CD4-positive, CD25-positive, alpha-beta regulatory T cell (primary cell): Measurements from ENCODE around the gene HEXB. TPM values are rescaled to one million over a fixed set of nuclear protein-coding genes. Genes with fewer than 3 reads are reported as not detected.
"Not testable (repeated sequence)": the region's sequence is repeated elsewhere in the genome, so short reads cannot be mapped to it uniquely, and the experiment has no call there.

Experiments
- ATAC-seq, 2 donors: fragments of 150-1000 bp; cut with Tn5 transposase; one replicate each; pipeline ENCODE4 v1.10.0; 2021; ENCODE audit warnings: low read depth in 2 of 2, moderate number of reproducible peaks in 2 of 2, moderate library complexity in 1 of 2
- DNase-seq, 3 donors: peaks; one replicate each; pipeline versions ENCODE4 v3.0.0 to v3.0.0-alpha.2; 2012 to 2022; ENCODE audit warnings: mixed read lengths in 1 of 3
- H3K27ac ChIP-seq: one replicate; pipeline ENCODE4 v1.7.0; 2013; ENCODE audit warnings: mild to moderate bottlenecking, low read length; ENCODE audit not compliant: insufficient read depth, poor library complexity, severe bottlenecking
- H3K27me3 ChIP-seq: one replicate; pipeline ENCODE4 v1.7.0; 2013; ENCODE audit warnings: low read length; ENCODE audit not compliant: control insufficient read depth, insufficient read depth
- H3K36me3 ChIP-seq: one replicate; pipeline ENCODE4 v1.7.0; 2013; ENCODE audit warnings: mild to moderate bottlenecking, low read length, moderate library complexity; ENCODE audit not compliant: control insufficient read depth, insufficient read depth
- H3K4me1 ChIP-seq: 2 replicates; pipeline ENCODE4 v1.7.0; 2013; ENCODE audit warnings: mild to moderate bottlenecking, low read length; ENCODE audit not compliant: insufficient read depth, control insufficient read depth, poor library complexity, severe bottlenecking
- H3K4me3 ChIP-seq: one replicate; pipeline ENCODE4 v1.7.0; 2013; ENCODE audit warnings: low read depth, mild to moderate bottlenecking, low read length, moderate library complexity
- H3K9me3 ChIP-seq, 2 experiments: 1 replicate in 1 of 2; 2 replicates in 1 of 2; pipeline ENCODE4 v1.7.0; 2013; ENCODE audit warnings: low read length in 2 of 2, mild to moderate bottlenecking in 1 of 2, moderate library complexity in 1 of 2; ENCODE audit not compliant: control insufficient read depth in 2 of 2
- H3K27ac Mint-ChIP-seq, 3 donors: one replicate each; pipeline ENCODE4 v1.8.0; 2020 to 2022; ENCODE audit warnings: mild to moderate bottlenecking in 3 of 3, mixed read lengths in 3 of 3, moderate library complexity in 2 of 3
- H3K27me3 Mint-ChIP-seq: one replicate; pipeline ENCODE4 v1.8.0; 2022; ENCODE audit warnings: mild to moderate bottlenecking, mixed read lengths
- H3K36me3 Mint-ChIP-seq: one replicate; pipeline ENCODE4 v1.8.0; 2020; ENCODE audit warnings: mixed read lengths
- H3K4me1 Mint-ChIP-seq, 4 donors: one replicate each; pipeline ENCODE4 v1.8.0; 2020 to 2022; ENCODE audit warnings: mixed read lengths in 4 of 4, mild to moderate bottlenecking in 1 of 4
- H3K4me3 Mint-ChIP-seq, 4 donors: one replicate each; pipeline ENCODE4 v1.8.0; 2020 to 2022; ENCODE audit warnings: mild to moderate bottlenecking in 4 of 4, mixed read lengths in 4 of 4, moderate library complexity in 3 of 4
- H3K9me3 Mint-ChIP-seq, 7 donors: one replicate each; pipeline ENCODE4 v1.8.0; 2020 to 2022; ENCODE audit warnings: mixed read lengths in 7 of 7, mild to moderate bottlenecking in 3 of 7, moderate library complexity in 2 of 7
- polyA plus RNA-seq, 4 donors: library from polyadenylated mRNA; unstranded; fragments of 300-500 nt; fragmentation: Illumina TruSeq; gene quantifications; one replicate each; pipeline ENCODE4 v1.2.3, GENCODE V29; 2021
- total RNA-seq: library from RNA; stranded (reverse); gene quantifications from one replicate; pipeline ENCODE4 v1.2.3, GENCODE V29; 2022

HEXB gene
- total and polyA plus RNA-seq, 5 donors from 2014 or later, result 41.9 to 128 (median 114) TPM

GRCh38 chr5:74673011-74673790, 11.8 kb upstream of the HEXB start:
- Mint-ChIP-seq H3K27me3 (peaks cover 26% of the 10 kb centered on the region), H3K36me3 (no peaks in the 10 kb centered on the region), H3K9me3 (peaks cover 0 to 4% (median 0%) of the 10 kb centered on the region in 7 donors), H3K27ac (no peak overlapping the region), H3K4me1 (peaks cover 0 to 2% (median 0%) of the 10 kb centered on the region in 4 donors), H3K4me3 (no peak overlapping the region)
- ATAC-seq (no peak), DNase-seq (peak in 2 of 3 donors; percentile 25 to 38)
- no peaks in the 10 kb centered on the region for H3K36me3 ChIP-seq
- H3K27ac ChIP-seq, result no peak overlapping the region
- H3K4me3 ChIP-seq, result no peak overlapping the region
- no peaks in the 10 kb centered on the region for H3K9me3 ChIP-seq
- peaks cover 12% of the 10 kb centered on the region for H3K27me3 ChIP-seq
- no peaks in the 10 kb centered on the region for H3K4me1 ChIP-seq

GRCh38 chr5:74676466-74676865, 8.6 kb upstream of the HEXB start:
- H3K27ac Mint-ChIP-seq, H3K27ac ChIP-seq, H3K9me3 Mint-ChIP-seq, H3K36me3 Mint-ChIP-seq, H3K9me3 ChIP-seq, H3K4me3 Mint-ChIP-seq, H3K4me3 ChIP-seq, H3K36me3 ChIP-seq, DNase-seq, H3K4me1 Mint-ChIP-seq, ATAC-seq, H3K4me1 ChIP-seq: not testable (repeated sequence)
- H3K27me3 Mint-ChIP-seq, result peaks cover 44% of the 10 kb centered on the region
- H3K27me3 ChIP-seq, result peaks cover 15% of the 10 kb centered on the region

GRCh38 chr5:74678123-74678522, 6.9 kb upstream of the HEXB start:
- H3K4me1 ChIP-seq, DNase-seq, H3K4me1 Mint-ChIP-seq, H3K36me3 Mint-ChIP-seq, H3K27ac ChIP-seq, H3K9me3 Mint-ChIP-seq, ATAC-seq, H3K27ac Mint-ChIP-seq, H3K9me3 ChIP-seq, H3K4me3 Mint-ChIP-seq, H3K4me3 ChIP-seq, H3K36me3 ChIP-seq: not testable (repeated sequence)
- H3K27me3 Mint-ChIP-seq, result peaks cover 53% of the 10 kb centered on the region
- H3K27me3 ChIP-seq, result peaks cover 12% of the 10 kb centered on the region

- not testable (repeated sequence) for DNase-seq, ATAC-seq, H3K4me3 Mint-ChIP-seq, H3K4me3 ChIP-seq, H3K27me3 ChIP-seq, H3K4me1 Mint-ChIP-seq, H3K9me3 Mint-ChIP-seq, H3K36me3 Mint-ChIP-seq, H3K27ac ChIP-seq, H3K36me3 ChIP-seq, H3K9me3 ChIP-seq, H3K4me1 ChIP-seq, H3K27ac Mint-ChIP-seq
- H3K27me3 Mint-ChIP-seq, result peaks cover 55% of the 10 kb centered on the region
Observed at GRCh38 chr5:74679300-74679699, 5.7 kb upstream of the HEXB start.

- DNase-seq, result no peak
Observed at GRCh38 chr5:74679966-74680365, 5.1 kb upstream of the HEXB start.

GRCh38 chr5:74685979-74686631, 1.1 kb downstream of the HEXB start:
- peaks cover 22 to 37% (median 32%) of the 10 kb centered on the region in 4 donors for H3K4me1 Mint-ChIP-seq

More at GRCh38 chr5:74679966-74680365, 5.1 kb upstream of the HEXB start:
- H3K27me3 ChIP-seq, result peaks cover 8% of the 10 kb centered on the region
- H3K27me3 Mint-ChIP-seq, result peaks cover 49% of the 10 kb centered on the region
- no peak overlapping the region for H3K27ac ChIP-seq
- no peak overlapping the region for H3K27ac Mint-ChIP-seq
- peaks cover 0 to 5% (median 2%) of the 10 kb centered on the region in 4 donors for H3K4me1 Mint-ChIP-seq
- no peaks in the 10 kb centered on the region for H3K9me3 ChIP-seq
- no peaks in the 10 kb centered on the region for H3K36me3 ChIP-seq
- peak overlapping the region in 1 of 4 donors; percentile 2 for H3K4me3 Mint-ChIP-seq
- H3K9me3 Mint-ChIP-seq, result no peaks in the 10 kb centered on the region
- H3K36me3 Mint-ChIP-seq, result no peaks in the 10 kb centered on the region
- no peaks in the 10 kb centered on the region for H3K4me1 ChIP-seq
- no peak for ATAC-seq
- H3K4me3 ChIP-seq, result no peak overlapping the region

GRCh38 chr5:74686962-74687751, 2.1 kb downstream of the HEXB start:
- H3K27me3 ChIP-seq, result no peaks in the 10 kb centered on the region
- peak overlapping the region; percentile 90 for H3K4me3 ChIP-seq
- no peaks in the 10 kb centered on the region for H3K9me3 ChIP-seq
- Mint-ChIP-seq H3K27ac (peak overlapping the region in 2 of 3 donors; percentile 82 to 83), H3K27me3 (peaks cover 8% of the 10 kb centered on the region), H3K36me3 (peaks cover 22% of the 10 kb centered on the region), H3K9me3 (no peaks in the 10 kb centered on the region), H3K4me3 (peak overlapping the region; percentile 84 to 95 (median 88)), H3K4me1 (peaks cover 22 to 40% (median 34%) of the 10 kb centered on the region in 4 donors)
- peaks cover 22% of the 10 kb centered on the region for H3K4me1 ChIP-seq
- DNase-seq (no peak), ATAC-seq (no peak)
- H3K36me3 ChIP-seq, result peaks cover 14% of the 10 kb centered on the region
- H3K27ac ChIP-seq, result no peak overlapping the region

More at GRCh38 chr5:74685979-74686631, 1.1 kb downstream of the HEXB start:
- H3K4me3 Mint-ChIP-seq, result peak overlapping the region; percentile 84 to 95 (median 88)
- H3K27ac ChIP-seq, result peak overlapping the region; percentile 69
- peaks cover 14% of the 10 kb centered on the region for H3K36me3 ChIP-seq
- no peaks in the 10 kb centered on the region for H3K9me3 ChIP-seq
- no peaks in the 10 kb centered on the region for H3K9me3 Mint-ChIP-seq
- peak overlapping the region; percentile 83 to 87 (median 87) for H3K27ac Mint-ChIP-seq
- no peaks in the 10 kb centered on the region for H3K27me3 ChIP-seq
- peaks cover 16% of the 10 kb centered on the region for H3K36me3 Mint-ChIP-seq
- peaks cover 16% of the 10 kb centered on the region for H3K27me3 Mint-ChIP-seq
- DNase-seq (peak in 1 of 3 donors; percentile 15), ATAC-seq (peak; percentile 1 to 17)
- peak overlapping the region; percentile 90 for H3K4me3 ChIP-seq
- peaks cover 22% of the 10 kb centered on the region for H3K4me1 ChIP-seq
